HEK293 (cell line): ENCODE measurements around the gene KCTD15.
A peak's percentile ranks its signal among the peaks of the same experiment; 100 is the strongest.

ENCODE experiments used
- AEBP2 ChIP-seq: fragments of 450-650 bp; formaldehyde crosslinking; IDR thresholded peaks from 2 replicates; pipeline ENCODE4 v1.5.1; 2016; ENCODE audit warnings: missing biosample characterization, missing genetic modification characterization, borderline replicate concordance
- EGR2 ChIP-seq: fragments of 450-650 bp; formaldehyde crosslinking; IDR thresholded peaks from 2 replicates; pipeline ENCODE4 v1.5.1; 2016; ENCODE audit warnings: low read depth, missing biosample characterization, missing genetic modification characterization
- KLF17 ChIP-seq: fragments of 450-650 bp; formaldehyde crosslinking; IDR thresholded peaks from 2 replicates; pipeline ENCODE4 v1.5.1; 2016; ENCODE audit warnings: missing biosample characterization, missing genetic modification characterization
- MEIS1 ChIP-seq: sonication (generic); formaldehyde crosslinking; IDR thresholded peaks from 2 replicates; pipeline ENCODE4 v1.8.1; 2022; ENCODE audit warnings: missing genetic modification reagents, mild to moderate bottlenecking, borderline replicate concordance
- REPIN1 ChIP-seq: fragments of 450-650 bp; formaldehyde crosslinking; IDR thresholded peaks from 2 replicates; pipeline ENCODE4 v1.5.1; 2017; ENCODE audit warnings: missing biosample characterization, missing genetic modification characterization, low read depth
- SCRT1 ChIP-seq: fragments of 450-650 bp; formaldehyde crosslinking; IDR thresholded peaks from 2 replicates; pipeline ENCODE4 v1.5.1; 2016; ENCODE audit warnings: missing biosample characterization, missing genetic modification characterization, borderline replicate concordance
- SCRT2 ChIP-seq: fragments of 450-650 bp; formaldehyde crosslinking; IDR thresholded peaks from 2 replicates; pipeline ENCODE4 v1.5.1; 2016; ENCODE audit warnings: missing biosample characterization, missing genetic modification characterization
- SP2 ChIP-seq: fragments of 450-650 bp; formaldehyde crosslinking; IDR thresholded peaks from 2 replicates; pipeline ENCODE4 v1.5.1; 2016; ENCODE audit warnings: missing biosample characterization, missing genetic modification characterization
- ZBTB21 ChIP-seq: fragments of 450-650 bp; formaldehyde crosslinking; IDR thresholded peaks from 2 replicates; pipeline ENCODE4 v1.5.1; 2017; ENCODE audit warnings: missing biosample characterization, missing genetic modification characterization
- ZFP41 ChIP-seq: fragments of 450-650 bp; formaldehyde crosslinking; IDR thresholded peaks from 2 replicates; pipeline ENCODE4 v1.5.1; 2016; ENCODE audit warnings: missing biosample characterization, missing genetic modification characterization, borderline replicate concordance
- ZIC2 ChIP-seq: fragments of 450-650 bp; formaldehyde crosslinking; IDR thresholded peaks from 2 replicates; pipeline ENCODE4 v1.5.1; 2016; ENCODE audit warnings: missing biosample characterization, missing genetic modification characterization
- ZNF114 ChIP-seq: fragments of 450-650 bp; formaldehyde crosslinking; IDR thresholded peaks from 2 replicates; pipeline ENCODE4 v1.5.0; 2017; ENCODE audit warnings: missing biosample characterization, missing genetic modification characterization
- ZNF140 ChIP-seq: fragments of 450-650 bp; formaldehyde crosslinking; IDR thresholded peaks from 2 replicates; pipeline ENCODE4 v1.5.1; 2016; ENCODE audit warnings: missing biosample characterization, missing genetic modification characterization
- ZNF157 ChIP-seq: fragments of 450-650 bp; formaldehyde crosslinking; IDR thresholded peaks from 2 replicates; pipeline ENCODE4 v1.5.1; 2016; ENCODE audit warnings: missing biosample characterization, missing genetic modification characterization
- ZNF184 ChIP-seq: fragments of 450-650 bp; IDR thresholded peaks from 2 replicates; pipeline ENCODE4 v1.5.1; 2018; ENCODE audit warnings: missing biosample characterization, mild to moderate bottlenecking, missing genetic modification characterization
- ZNF2 ChIP-seq: fragments of 450-650 bp; formaldehyde crosslinking; IDR thresholded peaks from 2 replicates; pipeline ENCODE4 v1.5.1; 2016; ENCODE audit warnings: missing biosample characterization, missing genetic modification characterization
- ZNF211 ChIP-seq: fragments of 450-650 bp; formaldehyde crosslinking; IDR thresholded peaks from 2 replicates; pipeline ENCODE4 v1.5.1; 2016; ENCODE audit warnings: low read depth, missing biosample characterization, missing genetic modification characterization
- ZNF266 ChIP-seq: fragments of 450-650 bp; formaldehyde crosslinking; IDR thresholded peaks from 2 replicates; pipeline ENCODE4 v1.5.1; 2016; ENCODE audit warnings: missing biosample characterization, missing genetic modification characterization, low read depth
- ZNF280D ChIP-seq: fragments of 450-650 bp; formaldehyde crosslinking; IDR thresholded peaks from 2 replicates; pipeline ENCODE4 v1.5.1; 2016; ENCODE audit warnings: missing biosample characterization, missing genetic modification characterization
- ZNF292 ChIP-seq: fragments of 450-650 bp; formaldehyde crosslinking; IDR thresholded peaks from 2 replicates; pipeline ENCODE4 v1.5.1; 2016; ENCODE audit warnings: low read depth, missing biosample characterization, missing genetic modification characterization, borderline replicate concordance
- ZNF37A ChIP-seq: fragments of 450-650 bp; IDR thresholded peaks from 2 replicates; pipeline ENCODE4 v1.5.1; 2018; ENCODE audit warnings: missing biosample characterization, missing genetic modification characterization
- ZNF426 ChIP-seq: fragments of 450-650 bp; formaldehyde crosslinking; IDR thresholded peaks from 2 replicates; pipeline ENCODE4 v1.5.1; 2017; ENCODE audit warnings: missing biosample characterization, missing genetic modification characterization, mild to moderate bottlenecking, inconsistent platforms, moderate library complexity
- ZNF510 ChIP-seq: fragments of 450-650 bp; formaldehyde crosslinking; IDR thresholded peaks from 2 replicates; pipeline ENCODE4 v1.5.1; 2018; ENCODE audit warnings: mild to moderate bottlenecking, missing genetic modification characterization, missing biosample characterization; ENCODE audit not compliant: insufficient replicate concordance
- ZNF549 ChIP-seq: fragments of 450-650 bp; IDR thresholded peaks from 2 replicates; pipeline ENCODE4 v1.5.1; 2018; ENCODE audit warnings: missing biosample characterization, missing genetic modification characterization, mild to moderate bottlenecking, inconsistent platforms, moderate library complexity
- ZNF558 ChIP-seq: fragments of 450-650 bp; formaldehyde crosslinking; IDR thresholded peaks from 2 replicates; pipeline ENCODE4 v1.5.1; 2016; ENCODE audit warnings: missing biosample characterization, missing genetic modification characterization
- ZNF560 ChIP-seq: fragments of 450-650 bp; formaldehyde crosslinking; IDR thresholded peaks from 2 replicates; pipeline ENCODE4 v1.5.1; 2017; ENCODE audit warnings: missing biosample characterization, missing genetic modification characterization, borderline replicate concordance
- ZNF624 ChIP-seq: fragments of 450-650 bp; formaldehyde crosslinking; IDR thresholded peaks from 2 replicates; pipeline ENCODE4 v1.5.1; 2017; ENCODE audit warnings: missing biosample characterization, missing genetic modification characterization
- ZNF626 ChIP-seq: fragments of 450-650 bp; sonication (Bioruptor Pico); formaldehyde crosslinking; IDR thresholded peaks from 2 replicates; pipeline ENCODE4 v1.5.1; 2018; ENCODE audit warnings: missing biosample characterization, missing genetic modification characterization, inconsistent platforms
- ZNF670 ChIP-seq: fragments of 450-650 bp; formaldehyde crosslinking; IDR thresholded peaks from 2 replicates; pipeline ENCODE4 v1.5.1; 2016; ENCODE audit warnings: missing biosample characterization, missing genetic modification characterization, low read depth
- ZNF692 ChIP-seq: fragments of 450-650 bp; formaldehyde crosslinking; IDR thresholded peaks from 2 replicates; pipeline ENCODE4 v1.5.1; 2016; ENCODE audit warnings: missing biosample characterization, missing genetic modification characterization
- ZNF701 ChIP-seq: fragments of 450-650 bp; formaldehyde crosslinking; IDR thresholded peaks from 2 replicates; pipeline ENCODE4 v1.5.1; 2016; ENCODE audit warnings: missing biosample characterization, missing genetic modification characterization
- ZNF776 ChIP-seq: fragments of 450-650 bp; formaldehyde crosslinking; IDR thresholded peaks from 2 replicates; pipeline ENCODE4 v1.5.0; 2017; ENCODE audit warnings: missing biosample characterization, missing genetic modification characterization, borderline replicate concordance
- ZNF785 ChIP-seq: fragments of 450-650 bp; formaldehyde crosslinking; IDR thresholded peaks from 2 replicates; pipeline ENCODE4 v1.5.1; 2016; ENCODE audit warnings: missing biosample characterization, missing genetic modification characterization
- ZNF830 ChIP-seq: fragments of 450-650 bp; IDR thresholded peaks from 2 replicates; pipeline ENCODE4 v1.5.0; 2018; ENCODE audit warnings: missing biosample characterization, missing genetic modification characterization, low read depth, mild to moderate bottlenecking, moderate library complexity

The KCTD15 gene

GRCh38 chr19:33778089-33778791 is 18.4 kb upstream of the KCTD15 start (continued):
- TF ChIP-seq ZNF560 (no peak), SCRT1 (tag by site-specific recombination) (no peak), ZNF157 (no peak; the same call in 1 of the 2 replicates), ZNF830 (tag by site-specific recombination) (no peak), ZNF549 (tag by site-specific recombination) (no peak), MEIS1 (no peak), ZNF692 (tag by site-specific recombination) (peak; percentile 92), ZNF776 (no peak), ZNF114 (tag by site-specific recombination) (0 out of 2 replicates have a peak, but pooled peaks have one; percentile 18), ZNF510 (tag by site-specific recombination) (no peak), ZNF426 (tag by site-specific recombination) (no peak), ZNF37A (tag by site-specific recombination) (no peak), ZNF626 (tag by site-specific recombination) (no peak), ZFP41 (tag by site-specific recombination) (0 out of 2 replicates have a peak, but pooled peaks have one; percentile 7), ZNF266 (tag by site-specific recombination) (no peak; the same call in 1 of the 2 replicates), ZNF701 (tag by site-specific recombination) (no peak; the same call in none of the 2 replicates), ZNF292 (tag by site-specific recombination) (no peak), ZNF280D (tag by site-specific recombination) (0 out of 2 replicates have a peak, but pooled peaks have one; percentile 29), ZIC2 (peak; percentile 95), SCRT2 (tag by site-specific recombination) (no peak; the same call in 1 of the 2 replicates), ZNF670 (no peak), AEBP2 (tag by site-specific recombination) (no peak), ZNF624 (tag by site-specific recombination) (no peak; the same call in 1 of the 2 replicates), ZNF140 (tag by site-specific recombination) (no peak), ZNF2 (no peak), EGR2 (tag by site-specific recombination) (no peak), ZBTB21 (tag by site-specific recombination) (peak; percentile 50; the same call in 1 of the 2 replicates), REPIN1 (tag by site-specific recombination) (peak; percentile 57; the same call in 1 of the 2 replicates), KLF17 (peak; percentile 95), ZNF558 (tag by site-specific recombination) (no peak; the same call in 1 of the 2 replicates), ZNF184 (tag by site-specific recombination) (no peak), ZNF785 (tag by site-specific recombination) (no peak), SP2 (tag by site-specific recombination) (no peak; the same call in 1 of the 2 replicates), ZNF211 (no peak)
